Fibroblast of skin of back (primary cell): ENCODE data around the gene FAM241B.
A peak's percentile ranks its signal among the peaks of the same experiment; 100 is the strongest.

Experiments used
- DNase-seq: peaks from one replicate; pipeline ENCODE4 v3.0.0-alpha.2; 2013

The FAM241B gene

DNA sequence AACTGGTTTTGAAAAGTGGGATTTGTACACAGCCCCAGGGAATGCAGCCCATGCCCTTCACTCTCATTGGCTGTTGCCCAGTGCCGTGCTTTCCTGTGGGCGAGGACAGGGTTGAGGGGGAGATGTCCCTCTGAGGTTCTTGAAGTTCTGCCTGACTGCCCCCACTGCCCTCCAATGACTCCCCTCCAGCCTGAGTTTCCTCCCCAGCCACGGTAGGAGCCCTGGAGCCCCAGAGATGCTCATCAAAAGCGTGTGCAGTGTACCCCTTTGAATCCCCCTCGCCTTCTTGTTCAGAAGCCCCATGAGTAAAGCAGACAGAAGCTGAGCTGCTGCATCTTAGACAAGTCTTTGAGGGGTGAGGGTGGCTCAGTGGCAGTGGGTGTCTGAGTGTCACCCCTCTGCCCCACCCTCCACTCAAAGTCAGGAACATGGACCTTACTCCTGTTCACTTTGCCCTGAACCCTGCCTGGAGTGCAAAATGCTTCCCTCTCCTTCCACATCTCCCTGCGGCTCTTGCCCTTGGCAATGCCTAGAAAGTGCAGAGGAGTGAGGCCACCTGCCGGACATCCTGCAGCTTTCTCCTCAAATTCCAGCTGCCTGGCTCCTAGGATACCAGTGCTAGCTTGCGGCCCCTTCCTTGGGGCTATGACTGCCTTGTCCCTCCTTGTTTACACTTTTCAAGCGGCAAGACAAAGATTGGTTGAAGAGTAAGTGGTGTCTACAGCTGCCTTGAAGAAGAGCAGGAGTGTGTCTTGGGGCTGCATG lies 19.9 kb downstream of the FAM241B start:
- DNase-seq, result no peak

DNA sequence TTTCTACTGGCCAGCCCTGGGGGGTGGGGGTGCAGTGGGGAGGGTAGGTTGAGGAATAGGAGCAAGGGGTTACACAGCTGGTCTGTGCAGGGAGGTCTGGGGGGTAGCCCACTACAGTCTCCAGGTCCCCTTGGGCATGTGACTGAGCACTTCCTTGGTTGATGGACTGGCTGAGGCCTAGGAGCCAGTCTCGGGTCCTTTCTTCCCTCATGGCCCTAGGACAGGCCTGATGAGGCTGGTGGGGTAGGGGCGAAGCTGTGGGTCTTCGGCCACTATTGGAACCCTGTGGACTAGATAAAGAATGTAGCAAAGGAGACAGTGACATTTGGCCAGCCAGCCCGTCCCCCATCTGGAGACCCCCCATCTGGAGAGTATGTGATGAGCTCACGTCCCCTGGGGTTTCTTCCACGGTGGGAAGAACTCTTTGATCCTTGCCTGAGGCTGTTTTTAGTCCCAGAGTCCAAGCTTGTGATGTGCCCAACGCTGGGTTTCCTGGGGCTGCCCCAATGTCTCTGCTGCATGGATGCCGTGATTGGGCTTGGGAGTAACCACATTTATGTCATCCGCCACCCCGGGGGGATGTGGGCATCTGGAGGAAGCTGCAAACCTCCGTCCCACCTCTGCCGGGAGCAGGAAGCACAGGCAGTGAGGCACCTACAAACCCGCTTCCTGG lies 20.7 kb downstream of the FAM241B start:
- peak; percentile 36 for DNase-seq

DNA sequence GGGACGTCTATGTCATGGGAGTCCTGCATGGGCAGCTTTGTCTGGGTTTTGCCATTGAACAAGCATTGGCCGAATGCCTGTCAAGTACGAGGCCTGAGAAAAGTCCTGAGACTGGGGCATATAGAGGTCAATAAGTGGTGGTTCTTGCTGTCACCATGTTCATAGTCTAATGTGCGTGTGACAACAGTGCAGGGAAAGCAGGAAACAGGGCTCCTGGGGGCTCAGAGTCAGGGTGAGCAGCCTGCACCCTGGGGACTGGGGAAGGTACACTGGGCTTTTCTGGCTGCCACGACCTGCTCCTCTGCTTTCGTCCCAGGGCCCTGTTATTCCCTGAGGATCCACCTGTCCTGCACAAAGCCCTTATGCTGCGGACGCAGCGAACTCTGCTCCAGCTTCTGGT lies 21.3 kb downstream of the FAM241B start:
- no peak for DNase-seq

DNA sequence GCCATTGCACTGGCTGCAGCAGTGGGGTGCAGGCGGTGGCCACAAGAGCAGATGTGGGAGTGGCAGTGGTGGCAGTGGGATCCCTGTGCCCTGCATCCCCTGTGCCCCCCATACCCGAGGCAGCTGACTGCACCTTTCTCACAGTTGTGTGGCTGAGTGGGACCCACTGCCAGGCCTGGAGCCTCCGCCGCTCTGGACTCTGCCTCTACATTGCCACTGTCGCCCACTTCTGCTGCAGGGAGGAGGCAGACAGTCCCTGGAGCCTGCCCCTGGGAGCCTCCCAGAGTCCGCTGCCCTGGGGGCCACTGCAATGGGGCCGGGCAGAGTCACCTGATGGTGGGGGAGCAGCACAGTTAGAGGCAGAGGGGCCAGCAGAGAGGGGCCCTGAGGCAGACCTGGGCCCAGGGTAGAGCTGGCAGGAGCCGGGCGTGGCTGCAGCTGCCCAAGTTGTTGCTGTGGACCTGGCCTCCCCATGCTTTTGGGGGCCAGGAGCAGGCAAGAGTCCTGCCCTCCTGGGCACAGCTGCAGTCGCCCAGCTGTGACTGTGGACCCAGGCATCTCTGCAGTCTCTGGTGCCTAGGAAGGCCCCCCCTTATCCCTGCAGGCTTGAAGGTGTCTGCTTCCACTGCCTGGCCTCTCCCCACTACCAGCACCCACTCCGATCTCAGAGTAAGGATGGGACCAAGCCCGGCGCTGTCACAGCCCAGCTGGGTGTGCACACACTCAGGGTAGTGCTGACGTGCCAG lies 22.2 kb downstream of the FAM241B start:
- no peak for DNase-seq

DNA sequence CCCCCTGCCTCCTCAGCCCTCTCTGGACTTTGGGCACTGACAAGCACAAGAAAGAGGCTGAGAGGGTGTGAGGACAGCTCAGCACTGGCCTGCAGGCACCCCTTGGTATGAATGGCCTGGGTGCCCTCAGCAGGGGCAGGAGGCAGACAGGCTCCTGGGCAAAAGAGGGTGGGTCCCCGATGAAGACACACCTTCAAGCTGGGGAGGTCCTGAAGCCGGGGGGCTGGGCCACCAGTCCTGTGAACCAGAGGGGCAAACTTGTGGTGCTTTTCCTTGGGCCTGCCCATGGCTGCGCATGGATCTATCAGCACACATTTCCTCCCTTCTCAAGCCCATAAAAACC lies 22.8 kb downstream of the FAM241B start:
- DNase-seq, result no peak

DNA sequence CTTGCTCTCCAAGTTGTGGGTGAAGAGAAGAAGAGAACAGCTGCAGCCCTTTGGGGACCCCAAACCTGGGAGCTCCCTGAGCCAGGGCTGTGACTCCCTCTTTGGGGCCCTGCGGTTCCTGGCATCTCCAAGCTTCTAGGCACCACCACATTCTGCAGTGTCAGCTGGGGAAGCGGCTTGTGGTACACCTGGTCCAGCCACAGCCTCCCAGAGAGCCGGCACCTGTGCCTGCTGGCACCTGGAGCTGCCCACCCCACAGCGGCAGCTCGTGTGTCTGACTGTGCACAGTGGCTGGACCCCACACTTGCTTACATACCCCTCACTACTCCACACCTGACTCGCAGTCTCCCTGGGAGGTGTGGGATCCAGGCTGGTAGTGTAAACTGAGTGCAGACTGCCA lies 23.5 kb downstream of the FAM241B start:
- DNase-seq, result no peak

DNA sequence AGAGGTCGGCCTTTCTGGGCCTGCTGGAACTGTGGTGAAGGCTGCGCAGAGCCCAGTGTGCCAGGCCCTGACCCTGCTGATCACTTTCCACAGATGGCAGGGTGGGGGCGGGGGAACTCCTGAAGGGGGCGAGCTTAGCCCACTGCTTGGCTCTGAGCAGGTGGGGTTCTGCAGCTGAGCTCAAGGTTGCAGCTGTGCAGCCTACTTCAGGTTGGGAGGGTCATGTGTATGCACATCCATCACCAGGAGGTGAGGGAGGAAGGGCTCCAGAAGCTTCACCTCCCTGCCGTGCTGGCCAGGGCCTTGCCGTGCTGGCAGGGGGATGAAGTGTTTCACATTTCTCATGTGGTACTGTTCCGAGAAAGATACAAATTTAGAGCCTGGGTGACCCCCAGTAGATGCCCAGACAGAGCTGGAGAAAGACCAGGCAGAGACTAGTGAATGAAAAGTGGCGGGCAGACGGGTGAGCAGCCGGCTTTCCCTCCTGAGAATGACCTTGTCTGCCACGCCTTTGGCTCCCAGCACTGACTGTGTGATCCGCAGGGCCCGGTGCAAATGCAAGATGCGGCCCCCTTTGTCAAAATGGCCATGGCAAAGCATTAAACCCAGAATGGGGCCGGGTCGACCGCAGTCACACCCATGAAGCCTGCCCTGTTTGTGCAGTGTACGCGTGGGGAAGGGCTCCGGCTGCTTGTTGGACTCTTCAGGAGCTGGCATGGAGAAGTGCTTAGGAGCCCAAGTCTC lies 25.2 kb downstream of the FAM241B start:
- no peak for DNase-seq

DNA sequence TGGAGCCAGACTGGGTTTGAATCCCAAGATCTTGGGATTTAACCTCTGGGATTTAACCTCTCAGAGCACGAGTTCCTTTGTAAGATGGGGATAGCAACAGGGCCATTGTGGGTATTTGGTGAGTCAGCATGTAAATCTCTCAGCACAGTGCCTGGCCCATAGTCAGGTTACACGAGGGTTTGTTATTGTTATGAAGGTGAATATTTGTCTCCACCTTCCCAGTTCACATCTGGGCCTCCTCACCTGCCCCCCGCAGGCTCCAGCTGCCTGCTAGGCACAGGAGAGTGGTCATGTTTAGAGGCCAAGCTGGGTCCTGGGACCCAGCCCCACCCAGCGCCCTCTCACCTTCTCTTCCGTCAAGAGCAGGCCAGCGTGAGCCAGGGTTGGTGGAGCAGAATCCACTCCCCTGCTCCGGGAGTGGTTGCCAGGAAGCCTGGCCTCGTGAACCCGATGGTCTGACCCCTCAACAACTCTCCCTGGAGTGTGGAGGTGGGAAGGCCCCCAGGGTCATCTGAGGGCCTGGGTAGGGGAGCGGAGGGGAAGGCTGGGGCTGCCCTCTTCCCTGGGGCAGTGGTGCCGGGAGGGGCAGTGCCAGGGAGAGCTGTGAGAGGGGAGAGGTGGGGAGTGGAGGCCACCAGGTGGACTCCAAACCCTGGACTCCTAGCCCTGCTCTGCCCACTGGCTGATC lies 26.0 kb downstream of the FAM241B start:
- no peak for DNase-seq

DNA sequence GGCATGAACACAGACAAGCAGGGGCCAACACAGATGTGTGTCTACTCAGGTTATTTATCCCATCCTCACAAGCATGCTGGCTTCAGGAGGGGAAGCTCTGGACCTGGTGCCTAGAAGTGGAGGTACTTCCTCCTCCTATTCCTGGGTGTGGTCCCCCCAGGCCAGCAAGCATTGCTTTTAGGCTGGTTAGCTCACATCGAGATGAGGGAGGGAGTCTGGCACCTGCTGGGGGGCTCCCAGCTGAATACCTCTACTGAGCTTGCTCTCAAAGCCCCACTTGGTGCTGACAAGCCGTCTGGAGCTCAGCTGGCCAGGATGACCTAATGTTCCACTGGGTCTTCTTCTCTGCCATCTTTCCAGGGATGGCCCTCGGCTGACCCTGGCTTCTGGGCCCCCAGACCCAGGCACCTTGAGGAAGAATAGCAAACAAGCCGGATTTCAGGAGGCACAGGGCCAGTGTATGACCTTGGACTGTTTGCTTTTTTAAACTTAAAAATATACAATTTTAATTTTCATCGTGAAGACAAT lies 26.8 kb downstream of the FAM241B start:
- no peak for DNase-seq

DNA sequence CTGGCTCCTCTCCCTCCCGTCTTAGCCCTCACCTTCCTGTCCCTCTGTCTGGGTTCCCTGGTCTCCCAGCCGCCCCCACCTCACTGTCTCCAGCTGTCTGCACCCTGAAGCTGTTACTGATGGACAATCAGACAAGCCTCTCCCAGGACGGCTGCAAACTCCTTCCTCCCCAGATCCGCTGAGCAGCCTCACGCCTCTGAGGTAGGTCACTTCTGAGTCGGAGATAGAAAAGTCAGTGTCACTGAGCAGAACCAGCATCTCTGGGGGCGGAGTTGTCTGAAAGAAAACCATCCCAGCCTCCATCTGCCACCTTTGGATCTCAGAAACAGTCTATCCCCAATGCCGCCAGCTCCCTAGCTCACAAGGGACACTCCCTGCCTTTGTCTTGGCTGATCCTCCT lies 27.4 kb downstream of the FAM241B start:
- no peak for DNase-seq

DNA sequence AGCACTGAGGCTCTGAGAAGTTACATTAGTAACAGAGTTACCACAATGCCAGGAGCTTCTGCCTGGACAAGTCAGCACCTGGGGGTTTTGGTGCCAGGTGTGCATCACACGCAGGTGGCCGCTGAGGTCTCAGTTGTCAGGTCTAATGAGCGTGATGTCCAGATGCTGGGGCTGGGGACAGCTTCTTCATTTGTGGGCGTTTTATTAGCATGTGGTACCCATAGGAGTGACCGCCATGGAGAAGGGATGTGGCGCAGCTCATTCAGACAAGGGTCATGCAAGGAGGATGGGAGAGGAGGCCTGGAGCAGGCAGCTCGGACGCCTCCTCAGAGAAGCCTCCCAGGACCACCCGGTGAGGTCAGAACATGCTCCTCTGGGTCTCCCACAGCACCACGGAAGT lies 27.8 kb downstream of the FAM241B start:
- DNase-seq, result no peak

DNA sequence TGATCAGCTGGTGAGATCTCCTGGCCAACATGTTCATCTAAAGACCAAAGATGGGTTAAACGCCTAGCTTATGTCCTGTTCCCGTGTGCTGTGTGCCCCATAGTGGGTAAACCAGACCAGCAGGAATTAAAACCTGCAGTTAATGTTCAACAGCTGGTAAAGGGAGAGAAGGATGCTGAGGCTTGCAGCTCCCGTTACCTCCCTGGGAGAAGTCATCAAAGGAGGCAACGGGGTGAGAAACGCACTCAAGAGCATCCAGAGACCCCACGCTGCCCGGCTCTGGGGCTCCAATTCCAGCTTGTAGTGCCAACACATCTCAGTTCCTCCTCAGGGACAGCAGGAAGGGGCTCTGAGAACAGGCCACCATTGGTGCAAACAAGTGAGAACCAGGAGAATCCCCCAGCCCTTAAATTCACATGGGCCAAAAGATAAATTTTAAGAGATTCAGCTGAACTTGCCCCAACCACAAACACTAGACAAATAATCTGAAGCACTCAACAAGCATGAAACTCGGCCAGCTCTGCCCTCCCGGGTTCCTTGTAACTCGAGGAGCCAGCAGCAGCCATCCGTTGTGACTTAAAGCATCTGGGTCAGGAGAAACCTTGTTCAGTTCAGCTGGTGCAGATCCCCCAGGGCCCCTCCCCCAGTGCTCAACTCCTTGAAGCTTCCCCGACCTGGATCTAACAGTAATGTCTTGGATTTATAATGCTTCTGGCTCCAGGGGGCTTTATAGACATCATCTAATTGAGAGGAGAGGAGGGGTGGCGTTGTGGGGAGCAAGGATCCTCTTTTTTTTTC lies 29.4 kb downstream of the FAM241B start:
- DNase-seq, result no peak

DNA sequence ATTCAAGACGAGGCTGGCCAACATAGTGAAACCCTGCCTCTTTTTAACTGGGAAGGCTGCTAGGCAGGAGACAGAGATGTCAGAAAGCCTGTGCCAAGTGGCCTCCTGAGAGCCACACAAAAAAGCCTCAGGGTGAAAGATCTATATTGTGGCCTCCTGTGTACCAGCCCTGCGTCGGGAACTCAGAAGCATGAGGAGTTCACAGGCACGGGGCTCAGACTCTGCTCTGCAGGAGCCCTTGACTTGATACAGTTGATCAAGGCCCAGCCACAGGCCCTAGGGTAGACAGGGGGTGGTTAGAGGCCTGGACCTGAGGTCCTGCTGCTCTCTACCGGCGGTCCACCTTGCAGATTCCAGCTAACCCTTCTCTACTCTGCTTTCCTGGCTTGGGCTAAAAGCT lies 30.2 kb downstream of the FAM241B start:
- no peak for DNase-seq

DNA sequence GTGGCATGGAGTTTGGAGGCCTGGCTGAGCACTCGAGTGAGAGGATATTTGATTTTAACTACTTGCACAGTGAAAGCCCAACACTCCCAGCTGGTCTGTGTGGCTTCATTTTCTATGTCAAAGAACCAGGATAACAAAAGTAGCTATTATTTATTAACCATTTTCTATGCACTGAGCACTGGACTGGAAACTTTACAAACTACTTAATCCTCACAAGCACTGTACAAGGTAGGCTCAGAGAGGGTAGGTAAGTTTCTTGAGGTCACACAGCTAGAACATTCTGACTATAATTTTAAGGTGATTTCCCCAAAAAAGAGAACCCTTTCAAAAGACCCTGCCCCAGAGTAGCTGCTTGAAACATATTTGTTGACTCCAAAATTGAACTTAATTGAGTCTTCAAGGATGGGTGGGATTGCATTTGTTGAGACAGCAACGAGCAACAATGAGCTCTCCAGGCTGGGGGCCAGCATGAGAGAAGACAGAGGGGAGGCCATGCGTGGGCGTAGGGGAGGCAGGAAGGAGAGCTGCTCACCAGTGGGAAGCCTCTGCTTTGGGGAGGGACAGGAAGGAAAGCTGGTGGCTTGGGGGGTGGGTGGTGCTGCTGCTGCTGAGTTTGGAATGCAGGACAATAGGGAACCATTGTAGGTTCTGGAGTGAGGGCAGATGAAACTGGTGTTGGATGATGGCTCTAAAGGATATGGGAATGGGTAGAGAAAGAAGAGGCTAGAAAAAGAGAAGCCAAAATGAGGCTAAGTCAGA lies 31.5 kb downstream of the FAM241B start:
- DNase-seq, result no peak

DNA sequence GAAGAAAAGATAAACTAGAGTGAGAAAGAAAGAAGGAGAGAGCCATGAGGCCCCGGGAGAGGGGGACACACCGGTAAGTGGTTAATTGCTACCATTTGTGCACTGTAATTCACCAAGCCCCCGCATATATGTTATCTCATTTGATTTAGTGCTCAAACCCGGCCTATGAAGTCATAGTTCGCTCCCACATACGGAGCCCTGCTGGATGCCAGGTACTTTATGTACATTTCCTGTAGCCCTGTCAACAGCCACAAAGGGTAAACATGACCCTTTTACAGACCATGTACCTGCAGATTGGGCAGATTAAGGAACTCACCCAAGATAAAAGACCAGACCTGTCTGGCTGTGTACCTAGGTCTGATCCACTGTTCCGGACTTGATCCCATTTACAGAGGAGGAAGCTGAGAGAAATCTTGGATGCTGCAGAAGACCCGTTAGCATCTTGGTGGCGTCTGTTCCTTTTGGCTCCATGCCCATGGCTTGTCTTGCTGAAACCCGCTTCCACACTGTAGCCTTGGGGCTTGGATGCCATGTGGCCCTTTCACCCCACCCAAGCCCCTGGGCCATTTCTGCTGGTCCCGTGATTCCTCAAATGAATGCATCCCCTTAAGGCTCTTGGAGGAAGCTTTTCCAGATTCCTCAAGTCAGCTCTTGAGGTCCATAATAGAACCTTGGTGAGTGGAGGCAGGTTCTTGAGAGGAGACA lies 32.3 kb downstream of the FAM241B start:
- DNase-seq, result no peak

DNA sequence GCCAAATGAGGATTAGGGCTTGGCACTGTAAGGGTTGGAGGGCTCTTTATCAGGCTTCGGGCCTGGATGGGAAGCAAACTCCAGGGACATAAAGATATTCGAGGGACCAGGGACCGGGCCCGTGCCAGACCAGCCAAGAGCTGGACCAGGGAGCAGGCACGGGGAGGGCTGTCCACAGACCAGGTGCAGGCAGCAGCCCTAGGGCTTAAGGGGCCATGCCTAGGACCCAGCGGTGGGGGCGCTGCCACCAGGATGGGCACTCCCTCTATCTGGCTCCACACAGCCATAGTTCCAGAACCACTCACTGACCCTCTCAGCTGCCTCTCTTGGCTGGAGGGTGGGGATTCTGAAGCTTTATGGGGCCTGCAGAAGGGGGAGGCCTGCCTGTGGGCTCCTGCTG lies 32.9 kb downstream of the FAM241B start:
- DNase-seq, result no peak

DNA sequence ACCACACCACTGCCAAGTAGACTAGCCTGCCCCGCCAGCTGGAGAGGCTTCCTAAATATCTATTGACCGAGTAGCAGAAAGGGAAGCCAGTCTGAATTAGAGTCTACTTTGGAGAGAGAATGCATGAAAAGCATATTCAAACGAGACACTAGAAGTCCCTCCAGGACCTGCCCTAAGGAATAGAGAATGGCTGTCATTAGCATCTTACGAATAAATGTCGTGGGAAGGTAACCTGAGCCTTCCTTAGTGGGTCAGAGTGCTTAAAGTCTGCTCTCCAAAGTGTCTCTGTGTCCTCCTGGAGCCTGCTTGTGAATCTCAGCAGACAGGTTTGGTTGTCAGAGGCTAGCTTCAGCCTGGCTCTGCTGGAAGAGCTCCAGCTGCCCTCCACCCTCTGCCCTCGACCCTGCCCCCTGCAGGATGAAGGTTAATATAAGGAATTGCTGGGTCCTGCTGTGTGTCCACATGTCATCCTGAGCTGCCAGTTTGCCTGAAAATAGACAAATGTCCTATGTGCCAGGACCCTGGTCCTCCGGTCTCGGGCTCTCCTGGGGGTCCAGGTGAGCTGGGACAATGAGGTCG lies 33.4 kb downstream of the FAM241B start:
- no peak for DNase-seq

DNA sequence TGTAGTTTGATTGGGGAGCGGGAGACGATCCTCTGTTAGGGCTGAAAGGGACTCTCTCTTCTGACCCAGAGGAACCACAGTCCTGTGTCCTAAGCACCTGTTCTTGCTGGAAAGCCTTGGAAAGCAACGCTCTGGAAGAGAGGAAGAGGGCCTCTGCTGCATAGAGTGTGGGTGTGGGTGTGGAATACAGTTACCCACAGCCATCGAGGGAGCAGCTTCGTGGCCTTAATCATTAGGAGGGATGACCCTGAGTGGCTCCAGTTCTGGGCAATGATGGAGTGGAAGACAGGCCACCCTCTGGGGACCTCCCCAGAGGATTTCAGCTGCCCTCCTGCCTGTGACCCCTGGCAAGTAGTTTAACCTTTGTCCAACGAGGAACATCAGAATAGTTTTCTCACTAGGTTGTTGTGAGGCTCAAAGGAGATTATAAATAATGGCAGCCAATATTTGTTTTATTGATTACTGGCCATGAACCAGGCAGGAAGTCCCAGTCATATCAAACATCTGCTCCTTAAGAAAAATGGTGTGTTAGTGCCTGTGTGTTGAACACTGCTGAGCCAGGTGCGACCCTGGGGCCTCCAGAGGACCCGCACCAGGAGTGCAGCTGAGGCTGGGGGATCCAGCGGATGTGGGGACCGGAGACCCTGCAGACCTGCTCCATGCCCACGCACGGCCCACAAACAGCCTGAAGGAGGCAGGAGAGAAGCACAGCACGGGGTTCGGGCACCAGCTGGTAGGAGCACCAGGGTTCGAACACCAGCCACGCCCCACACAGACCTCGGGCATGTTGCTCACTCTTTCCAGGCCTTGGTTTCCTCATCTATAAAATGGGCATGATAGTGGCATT lies 35.6 kb downstream of the FAM241B start:
- DNase-seq, result no peak

DNA sequence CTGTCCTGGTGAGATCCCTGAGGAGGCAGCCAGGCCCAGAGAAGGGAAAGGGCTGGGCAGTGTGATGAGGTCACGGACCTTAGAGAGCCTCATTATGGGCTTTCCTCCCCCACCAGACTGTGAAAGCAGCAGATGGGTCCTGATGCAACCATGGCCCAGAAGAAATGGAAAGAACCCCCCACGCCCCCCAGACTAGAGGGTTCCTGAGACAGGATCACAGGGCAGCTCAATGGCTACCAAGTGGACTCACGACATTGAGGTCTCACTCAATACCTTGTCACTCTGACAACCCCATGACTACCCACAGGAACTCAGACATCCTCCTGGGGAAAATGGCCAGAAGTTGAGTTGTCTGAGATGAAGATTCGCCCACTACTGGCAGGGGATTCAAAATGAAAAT lies 36.7 kb downstream of the FAM241B start:
- no peak for DNase-seq
